Upper lobe of left lung (tissue), 4 donors: ENCODE measurements around the gene XYLT1.

Experiments used
- EP300 ChIP-seq, 4 donors: sonication (generic); formaldehyde crosslinking; IDR thresholded peaks; one replicate each; pipeline ENCODE4 v1.5.1; 2017; ENCODE audit warnings: antibody characterized with exemption in 4 of 4, control low read depth in 2 of 4
- POLR2A ChIP-seq, 4 donors: fragments of 450-650 bp; IDR thresholded peaks; one replicate each; pipeline ENCODE4 v1.5.1; 2016 to 2017; ENCODE audit warnings: antibody characterized with exemption in 4 of 4, mild to moderate bottlenecking in 2 of 4
- POLR2AphosphoS5 ChIP-seq, 2 donors: sonication (generic); formaldehyde crosslinking; IDR thresholded peaks; one replicate each; pipeline ENCODE4 v1.5.1; 2017; ENCODE audit warnings: antibody characterized with exemption in 2 of 2
- TF ChIP-seq, protein P1 (sequence below), 6 experiments: fragments of 450-650 bp in 4 of 6; fragments of 200-600 bp in 2 of 6; sonication (generic) in 2 of 6; IDR thresholded peaks; one replicate each; pipeline ENCODE4 v1.5.1; 2016 to 2019; ENCODE audit warnings: antibody characterized with exemption in 6 of 6

GRCh38 chr16:17403156-17403809 lies 67.5 kb downstream of the XYLT1 start:
- TF ChIP-seq, protein P1, sequence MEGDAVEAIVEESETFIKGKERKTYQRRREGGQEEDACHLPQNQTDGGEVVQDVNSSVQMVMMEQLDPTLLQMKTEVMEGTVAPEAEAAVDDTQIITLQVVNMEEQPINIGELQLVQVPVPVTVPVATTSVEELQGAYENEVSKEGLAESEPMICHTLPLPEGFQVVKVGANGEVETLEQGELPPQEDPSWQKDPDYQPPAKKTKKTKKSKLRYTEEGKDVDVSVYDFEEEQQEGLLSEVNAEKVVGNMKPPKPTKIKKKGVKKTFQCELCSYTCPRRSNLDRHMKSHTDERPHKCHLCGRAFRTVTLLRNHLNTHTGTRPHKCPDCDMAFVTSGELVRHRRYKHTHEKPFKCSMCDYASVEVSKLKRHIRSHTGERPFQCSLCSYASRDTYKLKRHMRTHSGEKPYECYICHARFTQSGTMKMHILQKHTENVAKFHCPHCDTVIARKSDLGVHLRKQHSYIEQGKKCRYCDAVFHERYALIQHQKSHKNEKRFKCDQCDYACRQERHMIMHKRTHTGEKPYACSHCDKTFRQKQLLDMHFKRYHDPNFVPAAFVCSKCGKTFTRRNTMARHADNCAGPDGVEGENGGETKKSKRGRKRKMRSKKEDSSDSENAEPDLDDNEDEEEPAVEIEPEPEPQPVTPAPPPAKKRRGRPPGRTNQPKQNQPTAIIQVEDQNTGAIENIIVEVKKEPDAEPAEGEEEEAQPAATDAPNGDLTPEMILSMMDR (IDR thresholded peaks at IDR 0.05), result no peak
- no peak for TF ChIP-seq EP300 (IDR thresholded peaks at IDR 0.05)
- no peak for TF ChIP-seq POLR2A (IDR thresholded peaks at IDR 0.05)
- TF ChIP-seq POLR2AphosphoS5 (IDR thresholded peaks at IDR 0.05), result no peak
